GM12801 (cell line): Measurements from ENCODE around the gene PEAK1.

ENCODE experiments used
- CTCF ChIP-seq: IDR thresholded peaks from one replicate; pipeline ENCODE4 v1.5.1; 2011; ENCODE audit warnings: control low read depth; ENCODE audit not compliant: insufficient read length; ENCODE audit errors: extremely low read depth

The PEAK1 gene

GRCh38 chr15:77352887-77353286, 67.0 kb downstream of the PEAK1 start:
- no peak for TF ChIP-seq CTCF

- no peak for TF ChIP-seq CTCF
Observed at GRCh38 chr15:77350792-77351191, 69.1 kb downstream of the PEAK1 start.

GRCh38 chr15:77349666-77350065, 70.2 kb downstream of the PEAK1 start:
- TF ChIP-seq CTCF, result no peak

- TF ChIP-seq CTCF, result no peak
Observed at GRCh38 chr15:77348511-77348910, 71.4 kb downstream of the PEAK1 start.

GRCh38 chr15:77347197-77347596, 72.7 kb downstream of the PEAK1 start:
- TF ChIP-seq CTCF, result no peak

- no peak for TF ChIP-seq CTCF
Observed at GRCh38 chr15:77346245-77347036, 73.5 kb downstream of the PEAK1 start.

GRCh38 chr15:77342807-77343206, 77.1 kb downstream of the PEAK1 start:
- TF ChIP-seq CTCF, result no peak

- no peak for TF ChIP-seq CTCF
Observed at GRCh38 chr15:77340245-77340644, 79.7 kb downstream of the PEAK1 start.
